Stimulated activated naive CD8-positive, alpha-beta T cell treated with anti-CD3 and anti-CD28 coated beads, Interleukin-15, amount 100 ng/mL, for 72 hours (primary cell): ENCODE results near the gene CHST12.
A peak's percentile ranks its signal among the peaks of the same experiment; 100 is the strongest.
"Not testable (repeated sequence)": the region's sequence is repeated elsewhere in the genome, so short reads cannot be mapped to it uniquely, and the experiment has no call there.

Experiments
- ATAC-seq: fragments of 150-1000 bp; cut with Tn5 transposase; 2 replicates; pipeline ENCODE4 v1.10.0; 2021; ENCODE audit warnings: mild to moderate bottlenecking, moderate library complexity
- DNase-seq, 2 donors: peaks; one replicate each; pipeline ENCODE4 v3.0.0; 2021 to 2022
- H3K27ac Mint-ChIP-seq, 2 donors: one replicate each; pipeline ENCODE4 v1.8.0; 2022; ENCODE audit warnings: mild to moderate bottlenecking in 2 of 2, mixed read lengths in 2 of 2, moderate library complexity in 2 of 2
- H3K27me3 Mint-ChIP-seq: one replicate; pipeline ENCODE4 v1.8.0; 2022; ENCODE audit warnings: mixed read lengths
- H3K4me1 Mint-ChIP-seq: one replicate; pipeline ENCODE4 v1.8.0; 2022; ENCODE audit warnings: mild to moderate bottlenecking, mixed read lengths
- H3K4me3 Mint-ChIP-seq, 2 donors: one replicate each; pipeline ENCODE4 v1.8.0; 2022; ENCODE audit warnings: mild to moderate bottlenecking in 2 of 2, mixed read lengths in 2 of 2, moderate library complexity in 1 of 2
- H3K9me3 Mint-ChIP-seq, 2 donors: one replicate each; pipeline ENCODE4 v1.8.0; 2022; ENCODE audit warnings: mixed read lengths in 2 of 2

CHST12 gene

DNA sequence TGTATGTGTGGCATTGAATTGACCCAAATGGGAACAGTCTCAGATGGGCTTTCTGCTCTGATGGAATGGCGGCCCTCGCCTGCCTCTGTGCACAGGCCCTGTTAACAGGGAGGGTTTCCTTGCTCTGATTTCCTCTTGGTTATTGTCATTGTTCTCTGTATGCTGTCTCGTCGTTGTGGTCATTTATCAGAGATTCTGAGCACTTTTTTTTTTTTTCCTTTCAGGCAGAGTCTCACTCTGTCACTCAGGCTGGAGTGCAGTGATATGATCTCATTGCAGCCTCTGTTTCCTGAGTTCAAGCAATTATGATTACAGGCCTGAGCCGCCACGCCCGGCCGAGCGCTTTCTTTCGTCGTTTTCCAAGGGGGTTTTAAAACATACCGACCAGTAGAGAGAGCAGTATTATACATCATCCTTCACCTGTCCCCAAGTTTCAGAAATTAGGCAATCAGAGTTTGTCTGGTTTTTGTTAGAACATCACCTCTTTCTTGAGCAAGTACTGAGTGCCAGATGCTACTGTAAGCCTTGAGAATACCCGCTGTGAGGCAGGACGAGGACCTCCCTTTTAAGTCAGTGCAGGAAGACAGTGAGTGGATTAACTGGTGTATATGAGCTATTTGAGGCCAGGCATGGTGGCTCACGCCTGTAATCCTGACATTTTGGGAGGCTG, 6.5 kb downstream of the CHST12 start:
- Mint-ChIP-seq H3K27ac (peak overlapping the region in 1 of 2 donors; percentile 28), H3K9me3 (no peaks in the 10 kb centered on the region), H3K27me3 (peaks cover 3% of the 10 kb centered on the region), H3K4me3 (peak overlapping the region in 1 of 2 donors; percentile 3), H3K4me1 (peaks cover 79% of the 10 kb centered on the region)
- no peak for ATAC-seq
- DNase-seq = no peak

GRCh38 chr7:2411049-2411448, 7.6 kb downstream of the CHST12 start:
- ATAC-seq = no peak
- no peaks in the 10 kb centered on the region for H3K27me3 Mint-ChIP-seq
- H3K27ac Mint-ChIP-seq = no peak overlapping the region

DNA sequence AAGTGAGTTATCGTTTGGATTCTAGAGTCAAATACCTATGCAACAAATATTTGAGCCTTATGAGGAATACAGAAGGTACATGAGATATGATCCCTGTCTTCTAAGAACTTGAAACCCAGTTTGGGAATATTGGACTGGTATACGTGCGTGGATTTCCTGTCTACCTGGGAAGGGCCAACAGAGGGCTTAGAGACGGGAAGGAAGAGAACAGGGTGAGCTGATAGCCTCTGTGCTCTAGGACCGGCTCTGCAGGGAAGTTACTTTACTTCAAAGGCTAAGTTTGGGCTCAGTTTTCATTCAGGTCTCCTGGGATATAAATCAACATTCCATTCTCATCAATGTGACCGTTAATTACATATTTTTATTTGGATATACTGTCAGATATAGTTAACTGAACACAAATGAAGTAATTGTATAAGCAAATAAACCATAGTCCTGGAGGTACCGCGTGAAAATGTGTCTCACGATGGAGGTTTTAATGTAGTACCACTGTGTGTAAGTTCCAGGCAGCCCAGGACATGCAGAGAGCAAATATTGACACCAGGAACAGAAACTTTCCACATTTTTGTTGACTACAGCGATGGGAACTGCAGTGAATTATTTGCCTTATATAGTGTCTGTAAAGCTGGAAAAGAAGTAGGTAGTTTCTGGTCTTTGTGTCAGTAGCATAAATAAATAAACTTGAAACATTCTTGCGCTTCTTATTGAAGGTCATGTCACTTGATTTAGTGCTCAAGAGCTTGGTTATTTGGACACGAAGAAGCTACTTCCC, 8.6 kb downstream of the CHST12 start:
- Mint-ChIP-seq H3K27ac (no peak overlapping the region), H3K4me3 (no peak overlapping the region), H3K27me3 (no peaks in the 10 kb centered on the region), H3K9me3 (no peaks in the 10 kb centered on the region), H3K4me1 (peaks cover 69% of the 10 kb centered on the region)
- DNase-seq (no peak), ATAC-seq (no peak)

More at GRCh38 chr7:2411049-2411448, 7.6 kb downstream of the CHST12 start:
- Mint-ChIP-seq H3K9me3 (no peaks in the 10 kb centered on the region), H3K4me1 (peaks cover 70% of the 10 kb centered on the region), H3K4me3 (no peak overlapping the region)
- no peak for DNase-seq

- Mint-ChIP-seq H3K9me3 (no peaks in the 10 kb centered on the region), H3K27me3 (no peaks in the 10 kb centered on the region), H3K27ac (no peak overlapping the region), H3K4me3 (no peak overlapping the region), H3K4me1 (peaks cover 70% of the 10 kb centered on the region)
- ATAC-seq (no peak), DNase-seq (no peak)
Observed at GRCh38 chr7:2412587-2413201, 9.3 kb downstream of the CHST12 start.

- Mint-ChIP-seq H3K4me1 (peaks cover 59% of the 10 kb centered on the region), H3K27me3 (no peaks in the 10 kb centered on the region), H3K4me3 (no peak overlapping the region), H3K27ac (no peak overlapping the region), H3K9me3 (no peaks in the 10 kb centered on the region)
- ATAC-seq = no peak
- no peak for DNase-seq
Observed at GRCh38 chr7:2416063-2416462, 12.7 kb downstream of the CHST12 start.

DNA sequence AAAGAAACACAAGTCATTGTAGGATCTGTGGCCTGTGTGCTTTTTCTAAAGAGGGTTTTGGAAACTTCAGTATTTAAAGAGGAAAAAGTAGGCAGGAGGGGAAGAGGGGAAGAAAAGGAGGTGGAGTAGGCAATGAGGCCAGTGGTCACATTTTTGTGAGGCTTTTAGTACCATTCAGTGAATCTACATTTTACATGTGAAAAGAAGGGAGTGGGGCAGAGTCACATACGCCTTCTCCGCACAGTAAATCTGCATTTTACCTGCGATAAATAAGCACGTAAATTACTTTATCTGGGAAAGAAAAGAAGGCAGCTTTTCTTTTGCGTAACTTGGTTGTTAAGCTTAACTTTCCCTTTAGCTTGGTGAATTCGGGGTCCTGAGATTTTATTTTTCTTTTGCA, 13.2 kb downstream of the CHST12 start:
- H3K4me1 Mint-ChIP-seq = peaks cover 60% of the 10 kb centered on the region
- H3K4me3 Mint-ChIP-seq = no peak overlapping the region
- H3K27me3 Mint-ChIP-seq = no peaks in the 10 kb centered on the region
- H3K9me3 Mint-ChIP-seq = no peaks in the 10 kb centered on the region
- H3K27ac Mint-ChIP-seq = no peak overlapping the region
- DNase-seq (no peak), ATAC-seq (no peak)

DNA sequence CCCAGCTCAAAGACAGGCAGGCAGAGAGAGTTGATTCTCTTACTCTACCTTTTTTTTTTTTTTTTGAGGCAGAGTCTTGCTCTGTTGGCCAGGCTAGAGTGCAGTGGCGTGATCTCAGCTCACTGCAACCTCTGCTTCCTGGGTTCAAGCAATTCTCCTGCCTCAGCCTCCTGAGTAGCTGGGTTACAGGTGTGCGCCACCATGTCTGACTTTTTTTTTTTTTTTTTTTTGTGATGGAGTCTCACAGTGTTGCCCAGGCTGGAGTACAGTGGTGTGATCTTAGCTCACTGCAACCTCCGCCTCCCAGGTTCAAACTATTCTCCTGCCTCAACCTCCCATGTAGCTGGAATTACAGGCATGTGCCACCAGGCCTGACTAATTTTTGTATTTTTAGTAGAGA, 13.8 kb downstream of the CHST12 start:
- not testable (repeated sequence) for H3K4me3 Mint-ChIP-seq, H3K9me3 Mint-ChIP-seq, DNase-seq, H3K27ac Mint-ChIP-seq, H3K27me3 Mint-ChIP-seq, ATAC-seq
- peaks cover 65% of the 10 kb centered on the region for H3K4me1 Mint-ChIP-seq

- no peaks in the 10 kb centered on the region for H3K27me3 Mint-ChIP-seq
- H3K9me3 Mint-ChIP-seq = no peaks in the 10 kb centered on the region
- peaks cover 61% of the 10 kb centered on the region for H3K4me1 Mint-ChIP-seq
- peak overlapping the region; percentile 32 to 67 for H3K4me3 Mint-ChIP-seq
- DNase-seq = peak; percentile 65 to 83
- ATAC-seq = peak; percentile 95
- H3K27ac Mint-ChIP-seq = peak overlapping the region in 1 of 2 donors; percentile 91
Observed at GRCh38 chr7:2417981-2418481, 14.6 kb downstream of the CHST12 start.

- DNase-seq = no peak
- Mint-ChIP-seq H3K9me3 (no peaks in the 10 kb centered on the region), H3K27me3 (no peaks in the 10 kb centered on the region), H3K27ac (no peak overlapping the region), H3K4me1 (peaks cover 51% of the 10 kb centered on the region), H3K4me3 (peak overlapping the region in 1 of 2 donors; percentile 26)
- peak; percentile 70 for ATAC-seq
Observed at GRCh38 chr7:2420216-2420933, 17.0 kb downstream of the CHST12 start.

GRCh38 chr7:2421943-2422310, 18.5 kb downstream of the CHST12 start:
- Mint-ChIP-seq H3K9me3 (no peaks in the 10 kb centered on the region), H3K27ac (no peak overlapping the region), H3K4me3 (no peak overlapping the region), H3K27me3 (no peaks in the 10 kb centered on the region), H3K4me1 (peaks cover 49% of the 10 kb centered on the region)
- ATAC-seq (no peak), DNase-seq (no peak)

GRCh38 chr7:2425749-2426148, 22.3 kb downstream of the CHST12 start:
- no peak overlapping the region for H3K27ac Mint-ChIP-seq
- DNase-seq (no peak), ATAC-seq (no peak)
- peaks cover 33% of the 10 kb centered on the region for H3K4me1 Mint-ChIP-seq
- H3K9me3 Mint-ChIP-seq = peaks cover 0 to 1% of the 10 kb centered on the region in 2 donors
- H3K4me3 Mint-ChIP-seq = no peak overlapping the region
- no peaks in the 10 kb centered on the region for H3K27me3 Mint-ChIP-seq

DNA sequence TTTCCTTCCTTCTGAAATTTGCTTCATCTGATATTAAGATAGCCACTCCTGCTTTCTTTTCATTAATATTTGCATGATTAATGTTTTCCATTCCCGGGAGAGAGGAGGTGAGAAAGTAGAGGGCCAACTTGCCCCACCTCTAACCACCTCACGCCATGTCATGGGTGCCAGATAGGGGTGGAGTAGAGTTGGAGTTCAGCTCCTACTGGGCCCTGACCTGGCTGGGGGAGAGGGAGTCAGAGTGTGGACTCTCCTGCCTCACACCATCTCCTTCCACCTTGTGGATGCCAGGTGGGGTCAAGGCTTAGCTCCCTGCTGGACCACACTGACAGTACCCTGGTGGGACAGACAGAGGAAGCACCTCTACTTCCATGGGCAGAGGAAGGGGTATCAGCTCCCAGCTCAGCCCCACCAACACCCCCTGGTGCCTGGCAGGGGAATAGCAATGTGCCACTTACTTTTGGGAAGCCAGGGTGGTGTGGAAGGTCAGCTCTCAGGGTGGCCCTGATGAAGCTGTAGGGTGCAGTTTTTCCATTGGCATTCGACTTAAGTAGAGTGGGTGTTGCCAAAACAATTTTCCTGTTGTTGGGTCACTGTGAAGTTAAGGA, 28.0 kb downstream of the CHST12 start:
- Mint-ChIP-seq H3K4me3 (no peak overlapping the region), H3K27ac (no peak overlapping the region), H3K4me1 (peaks cover 9% of the 10 kb centered on the region), H3K9me3 (peaks cover 4 to 8% of the 10 kb centered on the region in 2 donors), H3K27me3 (no peaks in the 10 kb centered on the region)
- peak; percentile 34 to 54 for DNase-seq
- peak; percentile 72 for ATAC-seq

DNA sequence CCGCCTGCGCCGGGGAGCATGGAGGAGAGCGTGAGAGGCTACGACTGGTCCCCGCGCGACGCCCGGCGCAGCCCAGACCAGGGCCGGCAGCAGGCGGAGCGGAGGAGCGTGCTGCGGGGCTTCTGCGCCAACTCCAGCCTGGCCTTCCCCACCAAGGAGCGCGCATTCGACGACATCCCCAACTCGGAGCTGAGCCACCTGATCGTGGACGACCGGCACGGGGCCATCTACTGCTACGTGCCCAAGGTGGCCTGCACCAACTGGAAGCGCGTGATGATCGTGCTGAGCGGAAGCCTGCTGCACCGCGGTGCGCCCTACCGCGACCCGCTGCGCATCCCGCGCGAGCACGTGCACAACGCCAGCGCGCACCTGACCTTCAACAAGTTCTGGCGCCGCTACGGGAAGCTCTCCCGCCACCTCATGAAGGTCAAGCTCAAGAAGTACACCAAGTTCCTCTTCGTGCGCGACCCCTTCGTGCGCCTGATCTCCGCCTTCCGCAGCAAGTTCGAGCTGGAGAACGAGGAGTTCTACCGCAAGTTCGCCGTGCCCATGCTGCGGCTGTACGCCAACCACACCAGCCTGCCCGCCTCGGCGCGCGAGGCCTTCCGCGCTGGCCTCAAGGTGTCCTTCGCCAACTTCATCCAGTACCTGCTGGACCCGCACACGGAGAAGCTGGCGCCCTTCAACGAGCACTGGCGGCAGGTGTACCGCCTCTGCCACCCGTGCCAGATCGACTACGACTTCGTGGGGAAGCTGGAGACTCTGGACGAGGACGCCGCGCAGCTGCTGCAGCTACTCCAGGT, 29.7 kb downstream of the CHST12 start:
- H3K4me3 Mint-ChIP-seq = no peak overlapping the region

DNA sequence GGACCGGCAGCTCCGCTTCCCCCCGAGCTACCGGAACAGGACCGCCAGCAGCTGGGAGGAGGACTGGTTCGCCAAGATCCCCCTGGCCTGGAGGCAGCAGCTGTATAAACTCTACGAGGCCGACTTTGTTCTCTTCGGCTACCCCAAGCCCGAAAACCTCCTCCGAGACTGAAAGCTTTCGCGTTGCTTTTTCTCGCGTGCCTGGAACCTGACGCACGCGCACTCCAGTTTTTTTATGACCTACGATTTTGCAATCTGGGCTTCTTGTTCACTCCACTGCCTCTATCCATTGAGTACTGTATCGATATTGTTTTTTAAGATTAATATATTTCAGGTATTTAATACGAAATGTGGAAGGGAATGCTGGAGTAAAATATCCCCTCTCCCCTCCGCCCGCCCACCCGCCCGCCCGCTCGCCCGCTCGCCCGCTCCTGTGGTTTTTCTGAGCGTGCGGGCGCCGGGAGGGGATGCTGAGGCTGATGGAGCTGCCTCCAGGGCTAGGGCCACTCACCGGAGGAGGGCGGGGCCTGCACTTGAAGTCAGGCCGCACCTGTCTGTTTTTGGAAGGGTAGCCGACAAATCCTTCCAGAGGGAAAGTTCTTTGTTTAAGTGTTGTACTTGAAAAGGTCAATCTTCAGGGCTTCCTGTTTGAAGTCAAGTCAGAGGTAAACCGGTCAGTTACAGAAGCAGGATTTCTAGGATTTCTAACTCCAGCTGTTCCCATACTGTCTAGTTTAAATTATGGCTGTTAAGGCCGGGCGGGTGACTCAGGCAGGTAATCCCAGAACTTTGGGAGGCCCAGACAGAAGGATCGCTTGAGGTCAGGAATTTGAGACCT, 30.5 kb downstream of the CHST12 start:
- Mint-ChIP-seq H3K4me1 (peaks cover 9% of the 10 kb centered on the region), H3K4me3 (no peak overlapping the region), H3K27me3 (no peaks in the 10 kb centered on the region), H3K27ac (no peak overlapping the region), H3K9me3 (peaks cover 4 to 8% of the 10 kb centered on the region in 2 donors)
- ATAC-seq (no peak), DNase-seq (no peak)

More for the DNA sequence above, 29.7 kb downstream of the CHST12 start:
- Mint-ChIP-seq H3K4me1 (peaks cover 9% of the 10 kb centered on the region), H3K9me3 (peaks cover 4 to 8% of the 10 kb centered on the region in 2 donors), H3K27ac (peak overlapping the region in 1 of 2 donors; percentile 19), H3K27me3 (no peaks in the 10 kb centered on the region)
- ATAC-seq (no peak), DNase-seq (no peak)
